BE2C (cell line): ENCODE results near the gene MLLT10.

Experiments used
- DNase-seq: peaks from one replicate; pipeline ENCODE4 v3.0.0-alpha.2; 2020
- H3K27me3 ChIP-seq: fragments of 250-450 bp; sonication (Bioruptor Pico); 2 replicates; pipeline ENCODE4 v1.5.1; 2020; ENCODE audit warnings: mild to moderate bottlenecking
- H3K36me3 ChIP-seq: fragments of 250-450 bp; sonication (Bioruptor Pico); 2 replicates; pipeline ENCODE4 v1.5.1; 2020; ENCODE audit warnings: mild to moderate bottlenecking
- H3K4me1 ChIP-seq: fragments of 250-450 bp; sonication (Bioruptor Pico); 2 replicates; pipeline ENCODE4 v1.5.1; 2020
- H3K4me3 ChIP-seq: 2 replicates; pipeline ENCODE4 v1.5.1; 2011; ENCODE audit warnings: low read depth, low read length
- H3K9me3 ChIP-seq: fragments of 250-450 bp; sonication (Bioruptor Pico); 2 replicates; pipeline ENCODE4 v1.5.1; 2020
- TF ChIP-seq, protein P1 (sequence below): IDR thresholded peaks from 2 replicates; pipeline ENCODE4 v1.5.1; 2012; ENCODE audit warnings: mild to moderate bottlenecking, low read depth, low read length

Gene MLLT10

DNA sequence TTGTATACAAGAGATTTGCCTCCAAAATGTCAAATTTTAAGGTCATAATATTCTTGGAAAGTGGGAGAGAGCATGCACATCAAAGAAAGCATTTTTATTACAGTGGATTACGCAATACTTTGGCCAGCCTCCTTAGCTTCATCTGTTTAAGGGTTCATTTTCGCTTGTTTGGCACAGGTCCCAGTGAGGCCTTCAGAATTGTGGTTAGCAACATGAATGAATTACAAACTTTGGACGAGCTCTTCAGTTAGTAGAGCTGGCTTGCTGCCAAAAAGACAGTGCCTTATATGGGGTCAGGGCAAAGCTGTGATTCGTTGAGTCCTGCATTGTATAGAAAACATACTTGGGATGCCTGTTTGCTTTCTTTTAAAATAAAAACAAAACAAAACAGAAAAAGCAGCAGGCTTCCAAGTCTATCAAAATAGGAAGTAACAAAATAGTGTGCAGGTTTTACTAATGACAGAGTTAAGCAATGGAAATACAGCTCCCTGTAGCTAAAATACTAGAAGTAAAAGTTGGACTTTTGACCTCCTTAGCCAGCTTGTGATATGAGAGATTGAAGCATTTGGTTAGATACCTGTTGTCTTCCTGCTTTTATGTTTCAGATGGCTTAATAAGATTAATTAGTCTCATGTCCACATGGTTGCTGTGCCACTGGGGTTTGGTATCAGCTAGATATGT lies 190.8 kb downstream of the MLLT10 start:
- H3K36me3 ChIP-seq: no peaks in the 10 kb centered on the region; the same call in none of the 2 replicates
- TF ChIP-seq, protein P1, sequence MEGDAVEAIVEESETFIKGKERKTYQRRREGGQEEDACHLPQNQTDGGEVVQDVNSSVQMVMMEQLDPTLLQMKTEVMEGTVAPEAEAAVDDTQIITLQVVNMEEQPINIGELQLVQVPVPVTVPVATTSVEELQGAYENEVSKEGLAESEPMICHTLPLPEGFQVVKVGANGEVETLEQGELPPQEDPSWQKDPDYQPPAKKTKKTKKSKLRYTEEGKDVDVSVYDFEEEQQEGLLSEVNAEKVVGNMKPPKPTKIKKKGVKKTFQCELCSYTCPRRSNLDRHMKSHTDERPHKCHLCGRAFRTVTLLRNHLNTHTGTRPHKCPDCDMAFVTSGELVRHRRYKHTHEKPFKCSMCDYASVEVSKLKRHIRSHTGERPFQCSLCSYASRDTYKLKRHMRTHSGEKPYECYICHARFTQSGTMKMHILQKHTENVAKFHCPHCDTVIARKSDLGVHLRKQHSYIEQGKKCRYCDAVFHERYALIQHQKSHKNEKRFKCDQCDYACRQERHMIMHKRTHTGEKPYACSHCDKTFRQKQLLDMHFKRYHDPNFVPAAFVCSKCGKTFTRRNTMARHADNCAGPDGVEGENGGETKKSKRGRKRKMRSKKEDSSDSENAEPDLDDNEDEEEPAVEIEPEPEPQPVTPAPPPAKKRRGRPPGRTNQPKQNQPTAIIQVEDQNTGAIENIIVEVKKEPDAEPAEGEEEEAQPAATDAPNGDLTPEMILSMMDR: no peak
- H3K4me3 ChIP-seq: peak overlapping the region; percentile 10; the same call in 1 of the 2 replicates
- no peaks in the 10 kb centered on the region for H3K27me3 ChIP-seq
- H3K4me1 ChIP-seq: peaks cover 30% of the 10 kb centered on the region
- H3K9me3 ChIP-seq: no peaks in the 10 kb centered on the region
- DNase-seq: peak; percentile 93

- TF ChIP-seq, protein P1: no peak
- Histone ChIP-seq H3K9me3 (no peaks in the 10 kb centered on the region), H3K36me3 (no peaks in the 10 kb centered on the region; the same call in none of the 2 replicates), H3K27me3 (no peaks in the 10 kb centered on the region), H3K4me3 (no peak overlapping the region), H3K4me1 (peaks cover 30% of the 10 kb centered on the region)
- DNase-seq: no peak
Measured at GRCh38 chr10:21726601-21727225, 192.7 kb downstream of the MLLT10 start.

- H3K4me1 ChIP-seq: peaks cover 27% of the 10 kb centered on the region
- H3K27me3 ChIP-seq: no peaks in the 10 kb centered on the region
- H3K4me3 ChIP-seq: no peak overlapping the region
- H3K9me3 ChIP-seq: no peaks in the 10 kb centered on the region
- peaks cover under 1% of the 10 kb centered on the region for H3K36me3 ChIP-seq
- TF ChIP-seq, protein P1: no peak
- no peak for DNase-seq
Measured at GRCh38 chr10:21727452-21728168, 193.6 kb downstream of the MLLT10 start.

- Histone ChIP-seq H3K9me3 (no peaks in the 10 kb centered on the region), H3K4me1 (peaks cover 17% of the 10 kb centered on the region), H3K27me3 (no peaks in the 10 kb centered on the region), H3K36me3 (peaks cover 5% of the 10 kb centered on the region), H3K4me3 (no peak overlapping the region)
- TF ChIP-seq, protein P1: no peak
- no peak for DNase-seq
Measured at GRCh38 chr10:21728618-21729017, 194.6 kb downstream of the MLLT10 start.

DNA sequence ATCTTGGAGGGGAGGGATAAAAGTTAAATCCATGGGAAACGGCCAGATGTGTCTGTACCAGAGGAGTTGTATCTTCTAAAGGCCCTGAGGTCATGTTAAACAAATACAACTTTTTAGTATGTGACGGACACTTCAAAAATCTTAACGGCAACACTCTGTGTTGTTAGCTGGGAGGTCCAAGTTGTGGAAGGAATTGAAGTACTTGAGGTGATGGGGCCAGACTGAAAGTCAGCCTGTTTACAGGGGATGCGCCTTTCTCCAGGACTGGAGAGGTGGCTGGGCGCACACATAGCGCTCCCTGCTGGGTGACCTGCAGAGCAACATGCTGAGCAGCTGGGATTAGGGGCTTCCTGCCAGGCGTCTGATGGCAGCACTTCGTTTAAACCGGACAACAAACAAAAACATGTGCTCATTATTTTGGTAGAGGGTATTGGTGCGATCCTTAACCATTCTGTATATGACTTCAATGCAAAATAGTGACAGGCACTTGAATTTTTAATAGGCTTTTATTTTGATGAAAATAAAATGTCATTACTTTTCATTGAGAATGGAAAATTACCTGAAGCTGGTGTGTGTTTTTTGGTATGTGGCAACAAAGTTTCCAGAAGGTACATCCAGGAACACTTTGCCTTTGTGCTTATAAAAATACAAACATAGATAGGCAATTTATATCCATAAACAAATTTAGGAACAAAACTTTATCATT lies 198.2 kb downstream of the MLLT10 start:
- TF ChIP-seq, protein P1: peak; percentile 91
- no peak overlapping the region for H3K4me3 ChIP-seq
- no peaks in the 10 kb centered on the region for H3K9me3 ChIP-seq
- H3K27me3 ChIP-seq: no peaks in the 10 kb centered on the region
- peak; percentile 77 for DNase-seq
- H3K36me3 ChIP-seq: peaks cover 22% of the 10 kb centered on the region
- peaks cover 5% of the 10 kb centered on the region for H3K4me1 ChIP-seq
